HPDE6-E6E7 (cell line): ENCODE data around the gene POTEG.
"Not testable (repeated sequence)": the region's sequence is repeated elsewhere in the genome, so short reads cannot be mapped to it uniquely, and the experiment has no call there.

Experiments used
- DNase-seq: peaks from one replicate; pipeline ENCODE4 v3.0.0; 2011; ENCODE audit warnings: missing footprints; ENCODE audit errors: extremely low spot score

POTEG gene

GRCh38 chr14:19372813-19373500 is 61.2 kb downstream of the POTEG start:
- DNase-seq: not testable (repeated sequence)

- not testable (repeated sequence) for DNase-seq
Observed at GRCh38 chr14:19371767-19372166, 62.4 kb downstream of the POTEG start.

- not testable (repeated sequence) for DNase-seq
Observed at GRCh38 chr14:19362803-19363202, 71.3 kb downstream of the POTEG start.

GRCh38 chr14:19362323-19362722 is 71.8 kb downstream of the POTEG start:
- not testable (repeated sequence) for DNase-seq

GRCh38 chr14:19361636-19362253 is 72.4 kb downstream of the POTEG start:
- DNase-seq: not testable (repeated sequence)

- DNase-seq: not testable (repeated sequence)
Observed at GRCh38 chr14:19360937-19361635, 73.1 kb downstream of the POTEG start.
